Astrocyte (in vitro differentiated cells and primary cell): ENCODE data around the gene BCL2A1. TPM values are rescaled to one million over a fixed set of nuclear protein-coding genes. Genes with fewer than 3 reads are reported as not detected.

Source experiments
- DNase-seq: peaks from one replicate; pipeline ENCODE4 v3.0.0-alpha.2; 2010; ENCODE audit warnings: low read depth
- FAIRE-seq: peaks from 2 replicates; lab custom pipeline; 2011; peaks lifted over from hg19 to GRCh38; lab: Jason Lieb, UNC
- H2AFZ ChIP-seq: 2 replicates; pipeline ENCODE4 v1.6.0; 2012; ENCODE audit warnings: low read depth, low read length, inconsistent platforms
- H3K27ac ChIP-seq: 2 replicates; pipeline ENCODE4 v1.5.1; 2011; ENCODE audit warnings: low read depth, low read length, inconsistent platforms
- H3K27me3 ChIP-seq: 2 replicates; pipeline ENCODE4 v1.6.0; 2011; ENCODE audit warnings: low read length, inconsistent platforms; ENCODE audit not compliant: insufficient read depth
- H3K36me3 ChIP-seq: 2 replicates; pipeline ENCODE4 v1.5.1; 2011; ENCODE audit warnings: low read length, inconsistent platforms; ENCODE audit not compliant: insufficient read depth
- H3K4me1 ChIP-seq: 2 replicates; pipeline ENCODE4 v1.5.1; 2011; ENCODE audit warnings: low read length, inconsistent platforms; ENCODE audit not compliant: insufficient read depth
- H3K4me2 ChIP-seq: 2 replicates; pipeline ENCODE4 v1.6.0; 2012; ENCODE audit warnings: low read length, inconsistent platforms
- H3K4me3 ChIP-seq: 2 replicates; pipeline ENCODE4 v1.5.1; 2011; ENCODE audit warnings: low read depth, mild to moderate bottlenecking, low read length, inconsistent platforms; ENCODE audit not compliant: insufficient read depth
- H3K79me2 ChIP-seq: 2 replicates; pipeline ENCODE4 v1.6.0; 2012; ENCODE audit warnings: mild to moderate bottlenecking, low read length, inconsistent platforms; ENCODE audit not compliant: insufficient read depth
- H3K9ac ChIP-seq: 2 replicates; pipeline ENCODE4 v1.6.0; 2012; ENCODE audit warnings: mild to moderate bottlenecking, low read length, inconsistent platforms
- H3K9me3 ChIP-seq: 2 replicates; pipeline ENCODE4 v1.5.1; 2012; ENCODE audit warnings: low read depth, mild to moderate bottlenecking, low read length, inconsistent platforms; ENCODE audit not compliant: insufficient read depth
- H4K20me1 ChIP-seq: 2 replicates; pipeline ENCODE4 v1.6.0; 2012; ENCODE audit warnings: low read length, inconsistent platforms; ENCODE audit not compliant: insufficient read depth
- H3K27ac Mint-ChIP-seq: one replicate; pipeline ENCODE4 v1.8.0; 2021; ENCODE audit warnings: mild to moderate bottlenecking, mixed read lengths; ENCODE audit not compliant: unreplicated experiment
- H3K27me3 Mint-ChIP-seq: one replicate; pipeline ENCODE4 v1.8.0; 2021; ENCODE audit warnings: low read depth, mixed read lengths; ENCODE audit not compliant: unreplicated experiment
- H3K36me3 Mint-ChIP-seq: one replicate; pipeline ENCODE4 v1.8.0; 2021; ENCODE audit warnings: low read depth, mixed read lengths; ENCODE audit not compliant: unreplicated experiment
- H3K4me1 Mint-ChIP-seq: one replicate; pipeline ENCODE4 v1.8.0; 2021; ENCODE audit warnings: low read depth, mixed read lengths; ENCODE audit not compliant: unreplicated experiment
- H3K4me3 Mint-ChIP-seq: one replicate; pipeline ENCODE4 v1.8.0; 2021; ENCODE audit warnings: mild to moderate bottlenecking, moderate library complexity, mixed read lengths; ENCODE audit not compliant: unreplicated experiment
- H3K9me3 Mint-ChIP-seq: one replicate; pipeline ENCODE4 v1.8.0; 2021; ENCODE audit warnings: mild to moderate bottlenecking, mixed read lengths; ENCODE audit not compliant: unreplicated experiment
- EZH2 ChIP-seq: IDR thresholded peaks from 2 replicates; pipeline ENCODE4 v1.6.1; 2012; ENCODE audit warnings: mild to moderate bottlenecking, low read length, inconsistent platforms; ENCODE audit not compliant: insufficient read depth
- total RNA-seq: library from RNA; stranded (reverse); gene quantifications from 2 replicates; pipeline ENCODE4 v1.2.1, GENCODE V29; 2021
- TF ChIP-seq, protein P1 (sequence below): IDR thresholded peaks from 2 replicates; pipeline ENCODE4 v1.5.1; 2011; ENCODE audit warnings: low read depth, mild to moderate bottlenecking, inconsistent platforms, low read length, moderate library complexity; ENCODE audit not compliant: insufficient read depth

Gene BCL2A1
- total RNA-seq, 1 donor from 2014 or later = not detected

DNA sequence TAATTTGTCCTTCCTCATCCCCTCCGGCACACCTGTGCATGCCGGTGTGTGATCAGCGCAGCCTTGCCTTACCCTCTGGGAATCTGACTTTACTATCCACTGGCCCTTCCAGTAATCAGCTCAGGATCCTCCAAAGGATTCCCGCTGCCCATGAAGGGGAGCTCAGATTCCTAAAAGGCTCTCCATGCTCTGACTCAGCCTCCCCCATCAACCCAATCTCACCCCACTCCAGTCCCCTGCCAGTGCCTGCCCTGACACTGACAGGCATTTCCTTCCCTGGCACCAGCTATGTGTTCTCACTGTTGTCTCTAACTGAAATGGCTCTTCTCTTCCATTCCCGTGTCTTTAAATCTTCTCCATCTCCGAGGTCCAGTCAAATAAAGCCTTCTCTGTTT lies 7.3 kb upstream of the BCL2A1 start:
- no peaks in the 10 kb centered on the region for H4K20me1 ChIP-seq
- no peak overlapping the region for H2AFZ ChIP-seq
- no peaks in the 10 kb centered on the region for H3K79me2 ChIP-seq
- no peak overlapping the region for H3K4me2 ChIP-seq
- Mint-ChIP-seq H3K9me3 (no peaks in the 10 kb centered on the region), H3K36me3 (no peaks in the 10 kb centered on the region), H3K27me3 (no peaks in the 10 kb centered on the region), H3K4me3 (no peak overlapping the region), H3K27ac (no peak overlapping the region), H3K4me1 (peaks cover 4% of the 10 kb centered on the region)
- no peaks in the 10 kb centered on the region for H3K36me3 ChIP-seq
- FAIRE-seq (no peak), DNase-seq (no peak)
- no peak overlapping the region for H3K27ac ChIP-seq
- no peak overlapping the region for H3K9ac ChIP-seq
- no peaks in the 10 kb centered on the region for H3K27me3 ChIP-seq
- H3K4me1 ChIP-seq = no peaks in the 10 kb centered on the region
- TF ChIP-seq, protein P1, sequence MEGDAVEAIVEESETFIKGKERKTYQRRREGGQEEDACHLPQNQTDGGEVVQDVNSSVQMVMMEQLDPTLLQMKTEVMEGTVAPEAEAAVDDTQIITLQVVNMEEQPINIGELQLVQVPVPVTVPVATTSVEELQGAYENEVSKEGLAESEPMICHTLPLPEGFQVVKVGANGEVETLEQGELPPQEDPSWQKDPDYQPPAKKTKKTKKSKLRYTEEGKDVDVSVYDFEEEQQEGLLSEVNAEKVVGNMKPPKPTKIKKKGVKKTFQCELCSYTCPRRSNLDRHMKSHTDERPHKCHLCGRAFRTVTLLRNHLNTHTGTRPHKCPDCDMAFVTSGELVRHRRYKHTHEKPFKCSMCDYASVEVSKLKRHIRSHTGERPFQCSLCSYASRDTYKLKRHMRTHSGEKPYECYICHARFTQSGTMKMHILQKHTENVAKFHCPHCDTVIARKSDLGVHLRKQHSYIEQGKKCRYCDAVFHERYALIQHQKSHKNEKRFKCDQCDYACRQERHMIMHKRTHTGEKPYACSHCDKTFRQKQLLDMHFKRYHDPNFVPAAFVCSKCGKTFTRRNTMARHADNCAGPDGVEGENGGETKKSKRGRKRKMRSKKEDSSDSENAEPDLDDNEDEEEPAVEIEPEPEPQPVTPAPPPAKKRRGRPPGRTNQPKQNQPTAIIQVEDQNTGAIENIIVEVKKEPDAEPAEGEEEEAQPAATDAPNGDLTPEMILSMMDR = no peak
- TF ChIP-seq EZH2 = no peak
- no peaks in the 10 kb centered on the region for H3K9me3 ChIP-seq
- H3K4me3 ChIP-seq = no peak overlapping the region

DNA sequence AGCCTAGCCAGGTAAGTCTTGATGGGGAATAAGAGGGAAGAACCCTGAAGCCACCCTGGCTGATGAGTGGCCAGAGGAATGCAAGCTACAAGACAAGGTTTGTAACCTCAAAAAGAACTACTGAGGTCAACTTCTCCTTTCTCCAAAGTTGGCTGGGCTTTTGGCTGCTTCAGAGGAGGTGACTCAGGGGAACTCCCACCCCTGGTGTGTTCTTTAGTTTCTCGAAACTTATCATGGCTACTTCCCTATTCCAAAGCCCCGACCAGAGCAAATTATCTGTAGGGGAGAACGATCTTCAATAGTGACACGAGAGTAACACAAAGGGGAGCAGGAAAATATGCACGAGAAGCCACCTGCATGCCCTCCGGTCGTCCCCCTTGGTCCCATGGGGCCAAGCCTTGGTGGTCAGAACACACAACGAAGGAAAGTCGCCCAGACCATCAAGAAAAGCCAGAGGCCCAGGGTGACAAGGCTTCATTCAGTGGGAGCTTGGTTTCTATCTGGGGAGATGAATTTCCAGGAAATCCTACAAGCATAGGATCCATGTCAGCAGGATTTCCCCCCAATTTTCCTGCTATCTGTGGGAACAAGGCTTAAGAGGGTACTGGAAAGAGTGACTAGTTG lies 6.5 kb upstream of the BCL2A1 start:
- Mint-ChIP-seq H3K27me3 (no peaks in the 10 kb centered on the region), H3K9me3 (no peaks in the 10 kb centered on the region), H3K36me3 (no peaks in the 10 kb centered on the region), H3K27ac (no peak overlapping the region), H3K4me3 (no peak overlapping the region), H3K4me1 (peaks cover 4% of the 10 kb centered on the region)
- Histone ChIP-seq H3K9ac (no peak overlapping the region), H3K27ac (no peak overlapping the region), H4K20me1 (no peaks in the 10 kb centered on the region), H2AFZ (no peak overlapping the region), H3K4me3 (no peak overlapping the region), H3K79me2 (no peaks in the 10 kb centered on the region), H3K27me3 (no peaks in the 10 kb centered on the region), H3K9me3 (no peaks in the 10 kb centered on the region), H3K4me1 (no peaks in the 10 kb centered on the region), H3K4me2 (no peak overlapping the region), H3K36me3 (no peaks in the 10 kb centered on the region)
- DNase-seq = no peak
- TF ChIP-seq, protein P1 = no peak
- TF ChIP-seq EZH2 = no peak
- FAIRE-seq = no peak

DNA sequence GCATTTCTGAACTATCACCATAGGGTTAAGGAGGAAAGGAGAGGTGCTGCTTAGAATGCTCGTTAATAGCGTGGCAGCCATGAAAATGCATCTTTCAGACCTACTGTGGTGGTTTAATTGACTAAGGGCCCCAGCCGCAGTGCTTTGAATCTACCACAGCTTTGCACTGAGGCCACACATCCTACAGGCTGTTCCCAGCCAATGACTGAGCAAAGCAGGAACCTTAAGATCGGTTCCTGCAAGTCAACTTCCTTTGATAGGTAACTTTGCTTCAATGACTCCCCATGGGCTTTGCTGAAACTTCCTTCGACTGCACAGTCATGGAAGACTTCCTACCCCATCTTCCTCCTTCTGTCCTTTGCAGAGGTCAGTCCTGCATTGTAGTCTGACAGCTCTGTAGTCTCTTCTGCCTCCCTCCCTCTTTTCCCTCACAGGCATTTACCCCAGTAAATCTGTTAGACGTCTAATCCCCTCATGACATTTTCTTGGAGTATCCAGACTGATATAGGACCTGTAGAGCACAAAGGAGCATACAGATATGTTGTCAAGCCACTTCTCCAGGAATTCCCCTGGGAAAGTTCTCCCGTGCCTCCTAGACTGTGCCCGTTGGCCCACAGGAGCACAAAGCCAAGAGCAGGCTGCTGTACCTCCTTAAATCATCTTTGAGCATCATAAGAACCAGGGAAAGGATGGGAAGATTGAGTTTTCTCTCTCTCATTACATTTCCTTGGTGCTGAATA lies 2.6 kb upstream of the BCL2A1 start:
- Histone ChIP-seq H3K4me3 (no peak overlapping the region), H3K36me3 (no peaks in the 10 kb centered on the region), H3K9me3 (no peaks in the 10 kb centered on the region), H3K9ac (no peak overlapping the region), H4K20me1 (no peaks in the 10 kb centered on the region), H3K27ac (no peak overlapping the region), H2AFZ (no peak overlapping the region), H3K27me3 (no peaks in the 10 kb centered on the region), H3K79me2 (no peaks in the 10 kb centered on the region), H3K4me1 (peaks cover 6% of the 10 kb centered on the region), H3K4me2 (no peak overlapping the region)
- no peaks in the 10 kb centered on the region for H3K9me3 Mint-ChIP-seq
- TF ChIP-seq, protein P1 = no peak
- no peak for TF ChIP-seq EZH2
- FAIRE-seq (no peak), DNase-seq (no peak)
- no peaks in the 10 kb centered on the region for H3K36me3 Mint-ChIP-seq
- H3K4me1 Mint-ChIP-seq = peaks cover 4% of the 10 kb centered on the region
- H3K4me3 Mint-ChIP-seq = peak overlapping the region; percentile 3
- H3K27ac Mint-ChIP-seq = no peak overlapping the region
- H3K27me3 Mint-ChIP-seq = no peaks in the 10 kb centered on the region
